Measurements from ENCODE around the gene FAM193B.

Gene FAM193B

DNA sequence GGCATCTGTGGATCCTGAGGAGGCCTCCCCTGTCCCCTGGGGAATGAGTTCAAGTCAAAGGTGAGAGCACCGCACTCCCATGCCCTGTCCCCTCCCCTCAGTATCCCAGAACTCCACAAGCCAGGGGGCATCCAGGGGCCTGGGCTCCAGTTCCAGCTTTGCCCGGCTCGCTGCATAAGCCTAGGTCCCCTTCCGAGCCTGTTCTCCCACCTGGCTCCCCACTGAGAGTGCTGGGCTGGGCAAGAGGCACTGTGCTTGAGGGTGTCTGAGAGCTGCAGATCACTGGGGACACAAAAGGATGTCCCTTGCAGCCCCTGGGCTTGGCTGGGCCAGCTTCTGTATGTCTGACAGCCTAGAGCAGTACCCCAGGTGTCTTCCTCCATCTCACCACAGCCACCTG is 49.3 kb downstream of the FAM193B start:
- in situ Hi-C loops (cut with HindIII; ENCODE audit: low pct_ligation_motif_present, low sequenced_read_pairs): no loop called here
- H3K4me3 ChIP-seq (ENCODE audit: low read depth, low read length): no peak overlapping the region
- TF ChIP-seq CTCF (IDR thresholded peaks at IDR 0.05; ENCODE audit: low read depth, low read length, missing control alignments): no peak
- no peak overlapping the region for H3K27ac ChIP-seq
- no peak for DNase-seq
- no peaks in the 10 kb centered on the region for H3K36me3 ChIP-seq (replicated peaks)
- no peaks in the 10 kb centered on the region for H3K27me3 ChIP-seq (replicated peaks)

- H3K27ac ChIP-seq: no peak overlapping the region
- in situ Hi-C loops (cut with HindIII; ENCODE audit: low pct_ligation_motif_present, low sequenced_read_pairs): no loop called here
- H3K4me3 ChIP-seq (ENCODE audit: low read depth, low read length): no peak overlapping the region
- TF ChIP-seq CTCF (IDR thresholded peaks at IDR 0.05; ENCODE audit: low read depth, low read length, missing control alignments): no peak
- no peaks in the 10 kb centered on the region for H3K27me3 ChIP-seq (replicated peaks)
- DNase-seq: no peak
- H3K36me3 ChIP-seq (replicated peaks): no peaks in the 10 kb centered on the region
These were observed 50.0 kb downstream of the FAM193B start for GRCh38 chr5:177504086-177505056.

DNA sequence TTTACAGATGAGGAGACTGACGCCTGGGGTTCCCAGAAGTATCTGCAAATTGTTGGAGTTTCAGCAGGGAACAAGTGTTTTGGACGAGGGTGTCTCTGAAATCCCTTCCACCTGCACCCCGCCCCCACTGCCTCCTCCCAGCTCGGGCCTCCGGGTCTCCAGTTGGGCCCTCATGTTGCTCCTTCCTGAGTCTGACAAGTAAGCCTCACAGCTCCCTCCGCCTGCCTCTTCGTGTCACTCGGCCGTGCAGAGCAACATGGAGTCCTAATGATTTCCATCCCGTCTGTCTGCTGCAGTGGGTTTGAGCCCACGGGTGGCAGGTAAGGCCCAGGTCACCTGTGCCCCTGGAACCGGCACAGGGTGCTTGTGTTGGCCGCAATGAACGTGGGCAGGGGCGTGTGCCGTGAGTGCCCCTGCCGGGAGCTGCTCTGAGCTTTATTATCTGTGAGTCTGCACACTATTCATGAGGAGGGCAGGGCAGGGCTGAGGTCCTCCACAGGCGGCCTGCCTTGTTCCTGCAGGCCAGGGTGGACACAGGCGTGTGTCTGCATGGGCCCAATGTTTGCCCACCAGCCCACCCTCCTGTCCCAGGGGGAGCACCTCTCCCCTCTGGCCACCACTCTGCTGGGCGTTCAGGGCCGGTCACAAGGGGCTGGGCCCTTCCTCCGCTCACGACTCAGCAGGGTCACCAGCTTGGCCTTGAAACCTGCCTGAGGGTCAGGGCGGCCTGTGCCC is 50.8 kb downstream of the FAM193B start:
- no peak for TF ChIP-seq CTCF (IDR thresholded peaks at IDR 0.05; ENCODE audit: low read depth, low read length, missing control alignments)
- in situ Hi-C loops (cut with HindIII; ENCODE audit: low pct_ligation_motif_present, low sequenced_read_pairs): no loop called here

GRCh38 chr5:177502886-177503285 is 51.5 kb downstream of the FAM193B start:
- in situ Hi-C loops (cut with HindIII; ENCODE audit: low pct_ligation_motif_present, low sequenced_read_pairs): no loop called here
- Histone ChIP-seq H3K27ac (no peak overlapping the region), H3K4me3 (ENCODE audit: low read depth, low read length) (no peak overlapping the region), H3K27me3 (replicated peaks) (no peaks in the 10 kb centered on the region), H3K36me3 (replicated peaks) (no peaks in the 10 kb centered on the region)
- no peak for TF ChIP-seq CTCF (IDR thresholded peaks at IDR 0.05; ENCODE audit: low read depth, low read length, missing control alignments)
- no peak for DNase-seq

More for the DNA sequence above, 50.8 kb downstream of the FAM193B start:
- H3K27ac ChIP-seq: no peak overlapping the region
- no peaks in the 10 kb centered on the region for H3K36me3 ChIP-seq (replicated peaks)
- no peak for DNase-seq
- no peak overlapping the region for H3K4me3 ChIP-seq (ENCODE audit: low read depth, low read length)
- no peaks in the 10 kb centered on the region for H3K27me3 ChIP-seq (replicated peaks)

GRCh38 chr5:177501874-177502678 is 52.3 kb downstream of the FAM193B start:
- no peak overlapping the region for H3K4me3 ChIP-seq (ENCODE audit: low read depth, low read length)
- H3K27me3 ChIP-seq (replicated peaks): no peaks in the 10 kb centered on the region
- no peak for TF ChIP-seq CTCF (IDR thresholded peaks at IDR 0.05; ENCODE audit: low read depth, low read length, missing control alignments)
- no peaks in the 10 kb centered on the region for H3K36me3 ChIP-seq (replicated peaks)
- in situ Hi-C loops (cut with HindIII; ENCODE audit: low pct_ligation_motif_present, low sequenced_read_pairs): no loop called here
- no peak for DNase-seq
- H3K27ac ChIP-seq: no peak overlapping the region

Data from brain microvascular endothelial cell (primary cell).